ENCODE measurements around the gene FNIP1.
"Not testable (repeated sequence)": the region's sequence is repeated elsewhere in the genome, so short reads cannot be mapped to it uniquely, and the experiment has no call there.

The FNIP1 gene

DNA sequence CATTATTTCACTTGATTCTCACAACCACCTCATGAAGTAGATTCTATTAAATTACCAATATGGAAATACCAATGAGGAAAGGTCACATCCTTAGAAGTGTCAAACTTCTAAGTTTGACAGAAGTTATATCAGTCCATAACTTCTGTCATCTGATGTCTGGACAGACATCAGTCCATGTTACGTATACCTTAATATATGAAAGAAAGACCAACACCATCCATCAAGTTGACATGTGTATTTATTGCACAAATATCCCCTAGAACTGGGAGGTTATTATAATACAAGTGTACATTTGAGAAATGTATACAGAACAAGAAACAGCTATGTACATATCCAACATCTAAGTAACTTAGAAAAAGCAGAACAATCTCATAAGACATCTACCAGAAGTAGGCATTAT, 155.3 kb downstream of the FNIP1 start:
- in situ Hi-C loops (cut with HindIII; ENCODE audit: low sequenced_read_pairs), result no loop called here

- in situ Hi-C loops (cut with HindIII; ENCODE audit: low sequenced_read_pairs), result no loop called here
Observed at GRCh38 chr5:131640043-131640856, 156.6 kb downstream of the FNIP1 start.

- in situ Hi-C loops (cut with HindIII; ENCODE audit: low sequenced_read_pairs), result no loop called here
Observed at GRCh38 chr5:131639148-131639547, 157.7 kb downstream of the FNIP1 start.

GRCh38 chr5:131637694-131638093, 159.1 kb downstream of the FNIP1 start:
- in situ Hi-C loops (cut with HindIII; ENCODE audit: low sequenced_read_pairs), result no loop called here

DNA sequence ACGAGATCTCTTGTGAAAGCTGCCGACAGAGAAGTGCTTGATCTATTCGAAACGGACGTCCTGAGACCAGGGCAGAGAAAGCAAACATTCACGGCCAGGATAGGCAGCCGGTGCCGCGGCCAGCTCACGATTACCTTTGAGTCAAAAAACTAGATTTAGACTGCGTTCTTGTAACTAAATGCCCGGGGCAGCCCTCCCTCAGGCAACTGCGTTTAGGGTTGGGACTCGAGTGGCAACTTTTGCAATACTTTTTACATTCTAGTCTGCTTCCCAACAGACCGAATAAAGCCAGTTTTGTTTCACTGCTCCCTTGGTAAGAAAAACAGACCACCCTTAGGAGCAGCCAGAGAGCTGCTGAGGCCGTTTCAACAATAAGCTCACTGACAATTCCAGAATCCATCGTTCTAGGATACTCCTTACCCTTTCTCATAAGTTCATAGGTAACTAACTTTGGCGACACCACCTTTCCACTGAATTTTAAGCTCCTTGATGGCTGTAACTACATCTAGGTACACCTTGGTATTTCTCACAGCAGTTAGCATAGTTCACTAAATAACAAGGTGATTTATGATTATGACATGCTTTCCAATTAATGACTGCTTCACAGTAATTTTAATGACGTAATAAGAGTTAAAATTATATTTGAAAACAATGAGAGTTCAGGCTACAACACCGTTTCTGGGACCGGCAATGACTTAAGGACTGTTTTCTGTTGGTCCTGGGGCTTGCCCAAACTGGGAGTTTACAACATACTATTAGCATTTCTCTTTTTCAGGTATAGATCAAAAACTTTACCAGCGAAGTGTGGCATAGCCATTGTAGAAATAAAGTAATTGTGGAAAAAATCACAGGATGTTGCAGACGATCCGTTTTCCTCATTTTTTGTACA, 160.9 kb downstream of the FNIP1 start:
- in situ Hi-C loops (cut with HindIII; ENCODE audit: low sequenced_read_pairs), result no loop called here

DNA sequence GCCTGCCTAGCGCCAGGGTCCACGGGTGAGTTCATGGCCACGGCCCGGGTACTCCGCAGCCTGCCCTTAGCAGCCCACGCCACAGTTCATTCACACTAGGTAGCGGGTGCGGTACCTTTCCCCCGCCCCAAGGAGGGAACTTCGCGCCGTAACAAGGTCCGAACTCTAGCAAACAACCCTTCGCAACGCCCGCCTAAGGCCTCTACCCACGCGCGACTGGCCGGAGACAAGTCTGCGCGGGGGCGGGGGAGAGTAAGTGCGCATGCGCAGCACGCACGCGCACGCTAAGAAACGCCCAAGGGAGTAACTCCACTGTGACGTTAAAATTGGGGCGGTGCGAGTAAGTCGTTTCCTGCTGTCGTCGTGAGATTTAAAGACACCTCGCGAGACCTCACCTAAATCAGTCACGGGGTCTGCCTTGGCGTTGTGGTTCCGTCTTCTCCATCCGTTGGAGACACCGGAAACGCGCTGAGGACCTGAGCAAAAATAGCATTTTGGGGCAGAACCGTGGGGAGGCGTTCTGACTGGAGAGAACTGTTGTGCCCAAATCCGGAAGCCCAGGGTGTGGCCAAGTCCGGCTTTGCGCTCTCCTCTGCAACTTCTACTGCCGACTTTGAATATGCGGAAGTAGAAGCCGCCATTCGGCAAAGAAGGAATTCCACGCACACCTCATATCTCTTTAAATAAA, 161.7 kb downstream of the FNIP1 start, which contains the start of gene RAPGEF6:
TSS of gene RAPGEF6 (minus strand) at position 234 of the 688 bp plus-strand sequence. CDS start at position 35, 199 bp downstream.
- in situ Hi-C loops (cut with HindIII; ENCODE audit: low sequenced_read_pairs), result no loop called here

GRCh38 chr5:131634666-131634995, 162.2 kb downstream of the FNIP1 start:
- in situ Hi-C loops (cut with HindIII; ENCODE audit: low sequenced_read_pairs), result no loop called here

- in situ Hi-C loops (cut with HindIII; ENCODE audit: low sequenced_read_pairs), result no loop called here
Observed at GRCh38 chr5:131634238-131634637, 162.6 kb downstream of the FNIP1 start.

- in situ Hi-C loops (cut with HindIII; ENCODE audit: low sequenced_read_pairs), result no loop called here
Observed at GRCh38 chr5:131633830-131634229, 163.0 kb downstream of the FNIP1 start.

DNA sequence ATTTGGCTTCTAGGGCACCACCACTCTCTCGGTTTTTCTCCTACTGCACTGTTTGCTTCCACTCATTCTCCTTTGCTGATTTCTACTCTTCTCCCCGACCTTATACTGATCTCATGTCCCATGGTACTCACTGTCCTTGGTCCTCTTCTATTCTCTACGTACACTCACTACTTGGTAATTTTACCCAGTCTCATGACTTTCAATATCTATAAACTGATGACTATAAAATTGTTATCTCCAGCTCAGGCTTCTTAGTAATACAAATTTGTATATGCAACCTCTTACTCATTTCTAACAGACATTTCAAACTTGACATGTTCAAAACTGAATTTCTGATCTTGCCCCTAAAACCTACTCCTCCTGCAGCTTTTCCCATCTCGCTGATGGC, 165.9 kb downstream of the FNIP1 start:
- in situ Hi-C loops (cut with HindIII; ENCODE audit: low sequenced_read_pairs), result no loop called here

DNA sequence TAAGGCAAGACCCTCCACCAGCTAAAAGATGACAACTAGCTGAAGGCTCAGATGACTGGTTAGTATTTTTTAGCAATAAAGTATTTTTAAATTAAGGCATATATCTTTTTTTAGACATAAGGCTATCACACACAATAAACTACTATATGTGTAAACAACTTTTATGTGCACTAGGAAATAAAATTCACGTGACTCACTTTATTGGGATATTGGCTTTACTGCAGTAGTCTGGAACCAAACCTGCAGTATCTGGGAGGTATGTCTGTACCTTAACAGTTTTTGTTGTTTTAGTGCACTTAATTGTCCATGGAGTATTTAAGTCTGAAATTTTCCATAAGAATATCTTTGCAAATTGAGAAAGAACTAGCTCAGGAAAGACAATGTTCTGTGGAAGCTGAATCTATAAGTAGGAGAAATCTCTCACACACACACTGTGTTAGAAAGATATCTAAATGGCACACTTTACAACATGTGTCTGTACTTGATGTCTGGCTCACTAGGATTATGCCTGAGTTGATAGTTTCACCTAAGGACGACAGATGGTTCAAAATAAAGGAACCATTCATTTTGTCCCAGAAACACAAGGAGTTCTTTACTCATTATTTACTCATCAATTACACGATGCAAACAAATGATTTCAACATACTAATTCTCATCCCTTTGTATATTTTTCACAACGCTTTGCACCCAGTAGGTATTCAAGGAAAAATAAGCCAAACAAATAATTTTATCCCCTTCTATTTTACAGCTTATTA, 166.4 kb downstream of the FNIP1 start:
- in situ Hi-C loops (cut with HindIII; ENCODE audit: low sequenced_read_pairs), result no loop called here

- in situ Hi-C loops (cut with HindIII; ENCODE audit: low sequenced_read_pairs), result no loop called here
Observed at GRCh38 chr5:131628990-131629389, 167.8 kb downstream of the FNIP1 start.

DNA sequence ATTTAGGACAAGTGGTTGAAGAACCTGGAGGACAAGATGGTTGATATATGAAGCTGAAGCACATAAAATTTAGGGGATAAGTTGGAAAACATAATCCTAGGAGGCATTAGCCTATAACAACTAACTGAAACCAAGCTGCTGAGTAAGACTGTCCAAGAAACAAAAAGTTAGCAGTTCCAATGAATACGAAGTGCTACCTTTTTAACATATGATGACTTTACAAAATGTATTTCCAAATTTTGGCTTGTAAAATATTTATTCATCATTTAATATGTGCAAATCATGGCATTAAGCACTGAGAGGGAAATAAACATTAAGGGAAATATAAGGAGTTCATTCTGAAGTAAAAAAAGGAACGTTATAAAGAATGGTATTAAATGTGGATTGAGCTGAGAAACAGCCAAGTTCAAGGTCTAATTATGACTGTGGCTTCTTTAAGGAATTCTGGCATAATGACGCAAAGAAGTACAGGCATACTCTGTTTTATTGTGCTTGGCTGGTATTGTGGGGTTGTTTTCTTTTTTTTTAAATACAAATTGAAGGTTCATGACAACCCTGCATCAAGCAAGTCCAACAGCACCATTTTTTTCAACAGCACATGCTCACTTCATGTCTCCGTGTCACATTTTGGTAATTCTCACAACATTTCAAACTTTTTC, 169.5 kb downstream of the FNIP1 start:
- in situ Hi-C loops (cut with HindIII; ENCODE audit: low sequenced_read_pairs), result no loop called here

DNA sequence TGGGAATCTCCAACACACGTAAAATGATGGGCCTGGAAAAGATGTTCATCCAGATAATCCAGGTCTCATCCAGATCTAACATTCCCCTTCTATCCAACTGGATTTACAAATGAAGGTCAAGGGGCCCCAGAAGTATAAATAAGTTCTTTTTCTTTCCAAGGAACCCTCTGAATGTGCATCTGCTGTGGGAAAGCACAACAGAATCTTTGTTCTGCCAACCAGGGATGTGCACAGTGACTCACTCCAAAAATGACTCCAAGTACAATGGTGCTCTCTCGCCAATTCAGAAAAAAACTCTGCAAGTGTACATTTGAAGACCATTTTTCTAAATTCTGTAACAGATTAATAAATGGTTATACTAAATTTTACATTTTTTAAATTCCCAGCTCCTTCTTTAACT, 174.2 kb downstream of the FNIP1 start:
- in situ Hi-C loops (cut with HindIII; ENCODE audit: low sequenced_read_pairs), result no loop called here

DNA sequence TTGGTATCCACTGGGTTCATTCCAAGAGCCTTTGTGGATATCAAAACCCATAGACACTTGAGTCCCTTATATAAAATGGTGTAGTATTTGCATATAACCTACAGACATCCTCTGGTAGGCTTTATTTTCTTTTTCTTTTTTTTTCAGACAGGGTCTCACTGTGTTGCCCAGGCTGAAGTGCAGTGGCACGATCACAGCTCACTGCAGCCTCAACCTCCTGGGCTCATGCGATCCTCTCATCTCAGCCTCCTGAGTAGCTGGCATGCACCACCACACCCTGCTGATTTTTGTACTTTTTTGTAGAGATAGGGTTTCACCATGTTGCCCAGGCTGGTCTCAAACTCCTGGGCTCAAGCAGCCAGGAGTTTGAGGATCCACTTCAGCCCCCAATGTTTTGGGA, 175.7 kb downstream of the FNIP1 start:
- in situ Hi-C loops (cut with HindIII; ENCODE audit: low sequenced_read_pairs), result not testable (repeated sequence)

GRCh38 chr5:131619102-131619501, 177.7 kb downstream of the FNIP1 start:
- in situ Hi-C loops (cut with HindIII; ENCODE audit: low sequenced_read_pairs), result no loop called here

GRCh38 chr5:131617140-131617822, 179.5 kb downstream of the FNIP1 start:
- in situ Hi-C loops (cut with HindIII; ENCODE audit: low sequenced_read_pairs), result no loop called here

- in situ Hi-C loops (cut with HindIII; ENCODE audit: low sequenced_read_pairs), result no loop called here
Observed at GRCh38 chr5:131615957-131616356, 180.9 kb downstream of the FNIP1 start.

- in situ Hi-C loops (cut with HindIII; ENCODE audit: low sequenced_read_pairs), result no loop called here
Observed at GRCh38 chr5:131613423-131613822, 183.4 kb downstream of the FNIP1 start.

DNA sequence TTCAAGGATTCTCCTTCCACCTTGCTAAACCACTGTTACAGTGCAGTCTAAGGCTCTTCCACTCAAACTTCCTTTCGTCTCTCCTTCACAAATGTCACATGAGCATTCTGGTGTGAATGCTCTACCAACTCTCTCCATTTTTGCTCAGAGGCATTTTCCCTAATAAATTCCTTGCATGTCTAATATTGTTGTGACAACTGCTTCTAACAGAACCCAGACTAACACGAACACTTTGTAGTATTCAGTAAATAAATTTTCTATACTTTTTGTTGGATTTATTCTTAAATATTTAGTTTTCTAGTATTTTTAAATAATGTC, 185.8 kb downstream of the FNIP1 start:
- in situ Hi-C loops (cut with HindIII; ENCODE audit: low sequenced_read_pairs), result no loop called here
